ENCODE measurements around the gene PIGC. TPM values are rescaled to one million over a fixed set of nuclear protein-coding genes. Genes with fewer than 3 reads are reported as not detected.

The PIGC gene
- total RNA-seq, 2 donors from 2014 or later, result 22.4 to 27.0 TPM

DNA sequence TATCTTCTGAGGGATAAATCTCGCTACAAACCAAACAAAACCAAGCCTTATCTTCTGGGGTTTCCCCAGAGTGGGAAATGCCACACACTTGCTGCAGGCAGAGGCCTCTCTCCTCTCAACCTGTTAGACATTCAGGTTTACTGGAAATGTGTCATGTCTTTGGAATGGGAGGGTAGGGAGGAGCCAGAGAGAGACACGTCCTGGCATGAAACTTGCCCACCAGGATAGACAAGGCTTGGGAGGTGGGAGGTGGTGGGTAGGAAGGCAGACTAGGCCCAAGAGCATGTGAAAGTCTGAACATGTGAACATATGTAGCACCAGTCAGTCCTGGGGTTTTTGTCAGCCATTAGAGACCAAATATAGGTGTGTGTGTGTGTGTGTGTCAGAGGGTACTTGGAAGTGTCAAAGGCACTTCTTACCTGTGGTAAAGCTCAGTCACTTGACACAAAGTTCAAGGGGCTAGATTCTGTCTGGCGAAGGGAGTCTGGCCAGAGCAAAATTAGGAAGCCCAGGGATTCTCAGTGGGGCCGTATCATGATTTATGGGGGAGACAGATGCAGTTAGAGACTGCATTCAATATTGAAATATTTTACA is 32.4 kb upstream of the PIGC start:
- ATAC-seq (no peak), DNase-seq (ENCODE audit: low spot score) (no peak)
- Mint-ChIP-seq H3K9me3 (no peaks in the 10 kb centered on the region), H3K27ac (no peak overlapping the region), H3K27me3 (peaks cover 0 to 10% of the 10 kb centered on the region in 2 donors), H3K4me1 (ENCODE audit: low read depth in 2 of 2) (peaks cover 0 to 2% of the 10 kb centered on the region in 2 donors), H3K36me3 (no peaks in the 10 kb centered on the region), H3K4me3 (no peak overlapping the region)

GRCh38 chr1:172473842-172474241 is 30.0 kb upstream of the PIGC start:
- Mint-ChIP-seq H3K9me3 (no peaks in the 10 kb centered on the region), H3K4me1 (ENCODE audit: low read depth in 2 of 2) (no peaks in the 10 kb centered on the region), H3K4me3 (no peak overlapping the region), H3K27ac (no peak overlapping the region), H3K27me3 (peaks cover 0 to 4% of the 10 kb centered on the region in 2 donors), H3K36me3 (no peaks in the 10 kb centered on the region)
- no peak for DNase-seq (ENCODE audit: low spot score)
- ATAC-seq, result no peak

DNA sequence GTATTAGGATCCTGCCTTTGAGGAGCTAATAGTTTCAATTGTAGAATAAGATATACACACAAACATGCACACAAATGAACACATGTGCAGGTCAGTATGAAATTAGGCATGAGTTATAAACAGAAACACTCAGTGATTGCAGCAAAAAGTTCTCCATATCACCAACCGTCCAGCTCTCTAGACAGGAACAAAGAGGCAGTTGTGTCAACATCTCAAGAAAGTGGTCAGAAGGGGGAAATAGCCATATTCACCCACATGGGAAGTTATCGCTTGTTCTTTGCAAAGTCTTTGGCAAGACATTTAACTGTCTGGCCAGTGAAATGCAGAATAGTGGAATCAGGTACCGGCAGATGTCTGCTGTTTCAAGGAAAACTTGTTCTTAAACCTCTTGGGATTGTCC is 29.4 kb upstream of the PIGC start:
- Mint-ChIP-seq H3K36me3 (no peaks in the 10 kb centered on the region), H3K4me3 (no peak overlapping the region), H3K9me3 (no peaks in the 10 kb centered on the region), H3K4me1 (ENCODE audit: low read depth in 2 of 2) (no peaks in the 10 kb centered on the region), H3K27me3 (peaks cover 0 to 4% of the 10 kb centered on the region in 2 donors), H3K27ac (no peak overlapping the region)
- DNase-seq (ENCODE audit: low spot score), result no peak
- ATAC-seq, result no peak

GRCh38 chr1:172472495-172472894 is 28.6 kb upstream of the PIGC start:
- Mint-ChIP-seq H3K9me3 (no peaks in the 10 kb centered on the region), H3K4me3 (no peak overlapping the region), H3K27ac (no peak overlapping the region), H3K36me3 (no peaks in the 10 kb centered on the region), H3K4me1 (ENCODE audit: low read depth in 2 of 2) (no peaks in the 10 kb centered on the region), H3K27me3 (peaks cover 0 to 4% of the 10 kb centered on the region in 2 donors)
- DNase-seq (ENCODE audit: low spot score) (no peak), ATAC-seq (no peak)

DNA sequence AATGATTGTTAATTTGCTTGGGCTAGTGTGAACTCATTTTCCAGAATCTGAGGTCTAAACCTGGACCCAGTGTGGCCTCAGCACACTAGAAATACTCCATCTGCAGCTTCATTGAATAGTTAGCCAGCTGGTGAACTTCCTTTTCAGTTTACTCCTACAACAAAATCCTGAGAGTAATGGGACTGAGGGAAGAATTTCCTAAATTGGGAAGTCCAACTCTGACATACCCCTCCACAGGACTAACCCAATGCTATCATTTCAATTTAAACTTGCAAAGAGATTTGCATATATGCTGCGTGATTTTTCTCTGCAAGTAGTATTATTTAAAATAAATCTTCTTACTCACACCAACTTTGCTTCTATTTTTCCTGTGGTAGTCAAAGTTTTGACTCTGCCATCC is 27.8 kb upstream of the PIGC start:
- ATAC-seq (no peak), DNase-seq (ENCODE audit: low spot score) (no peak)
- Mint-ChIP-seq H3K36me3 (no peaks in the 10 kb centered on the region), H3K4me3 (no peak overlapping the region), H3K27ac (no peak overlapping the region), H3K9me3 (no peaks in the 10 kb centered on the region), H3K27me3 (peaks cover 0 to 4% of the 10 kb centered on the region in 2 donors), H3K4me1 (ENCODE audit: low read depth in 2 of 2) (no peaks in the 10 kb centered on the region)

DNA sequence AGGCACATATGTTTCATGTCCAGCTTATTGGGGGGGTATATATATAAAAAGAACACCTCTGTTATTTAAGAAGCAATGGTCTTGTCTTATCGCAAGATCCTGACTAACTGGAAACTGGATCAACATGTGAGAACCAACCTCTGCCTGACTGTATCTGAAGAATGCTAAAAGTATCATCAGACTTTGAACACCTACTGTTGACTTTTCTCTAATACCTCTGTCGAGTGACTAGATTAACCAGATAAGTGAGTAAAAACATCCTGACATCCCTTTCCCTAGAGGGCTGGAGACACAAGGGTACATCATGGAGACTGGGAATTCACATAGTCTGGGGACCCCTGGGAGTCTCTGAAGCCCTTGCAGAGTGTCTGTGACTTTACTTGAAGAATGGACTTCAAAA is 26.3 kb upstream of the PIGC start:
- no peak overlapping the region for H3K4me3 Mint-ChIP-seq
- no peaks in the 10 kb centered on the region for H3K4me1 Mint-ChIP-seq (ENCODE audit: low read depth in 2 of 2)
- no peak for DNase-seq (ENCODE audit: low spot score)
- peaks cover 4 to 6% of the 10 kb centered on the region in 2 donors for H3K27me3 Mint-ChIP-seq
- no peak for ATAC-seq
- no peaks in the 10 kb centered on the region for H3K36me3 Mint-ChIP-seq
- H3K9me3 Mint-ChIP-seq, result no peaks in the 10 kb centered on the region
- H3K27ac Mint-ChIP-seq, result no peak overlapping the region

- Mint-ChIP-seq H3K9me3 (no peaks in the 10 kb centered on the region), H3K4me3 (no peak overlapping the region), H3K27ac (no peak overlapping the region), H3K4me1 (ENCODE audit: low read depth in 2 of 2) (no peaks in the 10 kb centered on the region), H3K27me3 (peaks cover 2 to 7% of the 10 kb centered on the region in 2 donors), H3K36me3 (no peaks in the 10 kb centered on the region)
- ATAC-seq (no peak), DNase-seq (ENCODE audit: low spot score) (no peak)
Observed at GRCh38 chr1:172469717-172470116, 25.8 kb upstream of the PIGC start.

DNA sequence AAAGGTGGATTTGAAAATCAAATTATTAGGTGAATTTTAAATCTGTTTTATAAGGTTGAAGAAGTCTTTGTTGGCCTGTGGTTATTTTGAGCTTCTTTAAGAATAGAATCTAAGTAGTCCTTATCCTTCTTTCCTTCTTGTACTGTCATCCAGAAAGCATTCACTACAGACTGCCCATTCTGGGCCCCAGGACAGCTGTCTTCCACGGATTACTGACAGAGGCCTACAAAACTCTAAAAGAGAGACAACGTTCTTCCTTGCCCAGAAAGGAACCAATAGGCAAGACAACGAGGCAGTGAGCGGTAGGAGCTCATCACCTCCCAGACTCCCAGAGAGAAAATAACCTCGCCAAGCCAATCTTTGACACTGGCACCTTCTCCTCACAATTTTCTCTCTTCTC is 24.4 kb upstream of the PIGC start:
- H3K9me3 Mint-ChIP-seq, result no peaks in the 10 kb centered on the region
- ATAC-seq (no peak), DNase-seq (ENCODE audit: low spot score) (no peak)
- H3K4me3 Mint-ChIP-seq, result no peak overlapping the region
- H3K36me3 Mint-ChIP-seq, result no peaks in the 10 kb centered on the region
- H3K27ac Mint-ChIP-seq, result no peak overlapping the region
- peaks cover 2 to 7% of the 10 kb centered on the region in 2 donors for H3K27me3 Mint-ChIP-seq
- H3K4me1 Mint-ChIP-seq (ENCODE audit: low read depth in 2 of 2), result no peaks in the 10 kb centered on the region

- Mint-ChIP-seq H3K9me3 (no peaks in the 10 kb centered on the region), H3K27me3 (peaks cover 2 to 7% of the 10 kb centered on the region in 2 donors), H3K4me3 (no peak overlapping the region), H3K36me3 (no peaks in the 10 kb centered on the region), H3K4me1 (ENCODE audit: low read depth in 2 of 2) (no peaks in the 10 kb centered on the region), H3K27ac (no peak overlapping the region)
- DNase-seq (ENCODE audit: low spot score) (no peak), ATAC-seq (no peak)
Observed at GRCh38 chr1:172467446-172467845, 23.6 kb upstream of the PIGC start.

GRCh38 chr1:172466795-172467407 is 23.0 kb upstream of the PIGC start:
- Mint-ChIP-seq H3K27me3 (peaks cover 1 to 7% of the 10 kb centered on the region in 2 donors), H3K4me3 (no peak overlapping the region), H3K9me3 (no peaks in the 10 kb centered on the region), H3K36me3 (no peaks in the 10 kb centered on the region), H3K4me1 (ENCODE audit: low read depth in 2 of 2) (no peaks in the 10 kb centered on the region), H3K27ac (no peak overlapping the region)
- DNase-seq (ENCODE audit: low spot score), result no peak
- ATAC-seq, result no peak

DNA sequence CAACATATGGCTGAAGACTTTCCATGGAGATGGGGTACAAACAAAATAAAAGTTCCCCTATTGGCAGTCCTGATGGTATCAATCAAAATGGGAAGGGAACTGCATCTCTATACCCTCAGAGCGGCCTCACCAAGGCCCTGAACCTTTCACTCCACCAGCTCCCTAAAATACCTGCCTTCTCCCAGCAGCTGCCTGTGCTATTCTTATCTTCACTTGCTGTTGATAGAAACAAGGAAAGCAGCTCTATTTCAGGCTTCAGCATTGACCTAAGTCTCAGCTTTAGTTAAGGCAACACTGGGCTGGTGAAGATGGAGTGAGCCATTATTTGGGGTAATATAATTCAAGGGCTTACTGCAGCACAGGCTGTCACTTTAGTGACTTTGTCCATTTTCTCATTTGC is 21.7 kb upstream of the PIGC start:
- H3K27ac Mint-ChIP-seq, result no peak overlapping the region
- ATAC-seq, result no peak
- no peak overlapping the region for H3K4me3 Mint-ChIP-seq
- peaks cover 2 to 7% of the 10 kb centered on the region in 2 donors for H3K27me3 Mint-ChIP-seq
- no peaks in the 10 kb centered on the region for H3K4me1 Mint-ChIP-seq (ENCODE audit: low read depth in 2 of 2)
- no peaks in the 10 kb centered on the region for H3K36me3 Mint-ChIP-seq
- DNase-seq (ENCODE audit: low spot score), result no peak
- H3K9me3 Mint-ChIP-seq, result no peaks in the 10 kb centered on the region

- Mint-ChIP-seq H3K27me3 (peaks cover 9 to 14% of the 10 kb centered on the region in 2 donors), H3K27ac (no peak overlapping the region), H3K4me3 (no peak overlapping the region), H3K9me3 (no peaks in the 10 kb centered on the region), H3K4me1 (ENCODE audit: low read depth in 2 of 2) (no peaks in the 10 kb centered on the region), H3K36me3 (no peaks in the 10 kb centered on the region)
- ATAC-seq (no peak), DNase-seq (ENCODE audit: low spot score) (no peak)
Observed at GRCh38 chr1:172460887-172461315, 17.0 kb upstream of the PIGC start.

- ATAC-seq (no peak), DNase-seq (ENCODE audit: low spot score) (no peak)
- Mint-ChIP-seq H3K36me3 (no peaks in the 10 kb centered on the region), H3K4me3 (no peak overlapping the region), H3K27me3 (peaks cover 9% of the 10 kb centered on the region in 2 donors), H3K9me3 (no peaks in the 10 kb centered on the region), H3K4me1 (ENCODE audit: low read depth in 2 of 2) (no peaks in the 10 kb centered on the region), H3K27ac (no peak overlapping the region)
Observed at GRCh38 chr1:172460177-172460576, 16.3 kb upstream of the PIGC start.

DNA sequence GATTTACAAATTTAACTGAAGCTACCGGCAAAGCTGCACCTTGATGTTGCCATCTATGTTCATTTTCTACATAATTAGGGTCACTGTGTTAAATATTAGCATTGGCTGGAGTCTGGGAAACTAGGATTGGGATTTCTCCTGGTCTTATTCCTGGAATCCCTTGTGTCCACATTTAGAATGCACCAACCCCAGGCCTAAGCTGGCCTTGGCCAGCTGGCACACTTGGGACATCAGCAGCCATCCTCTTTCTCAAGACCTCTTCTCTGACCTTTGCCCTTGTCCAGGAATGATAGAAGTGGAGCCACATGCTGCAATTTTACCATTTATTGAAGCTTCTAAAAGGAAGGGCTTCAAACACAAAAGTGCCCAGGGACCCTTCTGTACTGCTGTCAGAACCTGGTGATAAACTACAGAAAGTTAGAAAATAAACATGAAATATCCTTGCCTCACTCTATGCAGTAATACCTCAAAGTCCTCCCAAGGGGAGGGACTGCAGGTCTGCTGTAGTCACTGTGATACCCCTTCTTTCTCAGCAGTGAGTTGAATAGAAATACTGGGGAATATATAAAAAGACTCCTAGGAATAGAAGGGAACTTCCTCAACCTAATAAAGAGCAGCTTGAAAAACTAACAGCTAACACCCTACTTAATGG is 13.7 kb upstream of the PIGC start:
- no peak for DNase-seq (ENCODE audit: low spot score)
- no peaks in the 10 kb centered on the region for H3K36me3 Mint-ChIP-seq
- H3K9me3 Mint-ChIP-seq, result no peaks in the 10 kb centered on the region

More for the DNA sequence above, 13.7 kb upstream of the PIGC start:
- ATAC-seq, result no peak
- Mint-ChIP-seq H3K27me3 (peaks cover 9 to 14% of the 10 kb centered on the region in 2 donors), H3K4me3 (no peak overlapping the region), H3K27ac (no peak overlapping the region), H3K4me1 (ENCODE audit: low read depth in 2 of 2) (peaks cover 0 to 3% of the 10 kb centered on the region in 2 donors)
